ENCODE results near the gene PATJ.
"Not testable (repeated sequence)": the region's sequence is repeated elsewhere in the genome, so short reads cannot be mapped to it uniquely, and the experiment has no call there.

Gene PATJ

DNA sequence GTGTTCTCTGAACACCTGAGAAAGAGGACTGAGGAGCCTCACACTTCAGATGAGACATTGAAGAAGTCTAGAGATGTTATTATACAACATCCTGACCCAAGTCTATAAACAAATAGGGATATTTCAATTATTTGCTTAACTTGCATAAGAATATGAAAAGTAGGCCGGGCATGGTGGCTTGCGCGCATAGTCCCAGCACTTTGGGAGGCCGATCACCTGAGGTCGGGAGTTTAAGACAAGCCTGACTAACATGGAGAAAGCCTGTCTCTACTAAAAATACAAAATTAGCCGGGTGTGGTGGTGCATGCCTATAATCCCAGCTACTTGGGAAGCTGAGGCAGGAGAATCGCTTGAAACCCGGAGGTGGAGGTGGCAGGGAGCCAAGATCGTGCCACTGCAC, 478.2 kb downstream of the PATJ start:
- DNase-seq, result not testable (repeated sequence)

DNA sequence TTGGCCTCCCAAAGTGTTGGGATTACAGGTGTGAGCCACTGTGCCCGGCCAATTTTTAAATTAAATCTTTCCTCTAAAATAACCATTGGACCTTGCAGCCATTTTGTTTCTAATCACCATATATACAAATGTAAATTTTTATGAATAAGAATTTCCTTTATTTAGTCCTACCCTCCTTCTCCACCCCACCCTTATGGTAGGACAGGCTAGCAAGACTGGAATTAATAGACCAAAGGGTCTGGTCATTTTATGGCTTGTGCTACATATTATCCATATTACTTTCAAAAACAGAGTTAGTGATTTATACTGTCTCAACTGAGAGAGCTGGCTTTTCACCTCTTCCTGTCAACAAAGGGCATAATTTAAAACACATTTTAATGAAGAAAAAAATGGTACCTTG, 478.9 kb downstream of the PATJ start:
- DNase-seq, result no peak

DNA sequence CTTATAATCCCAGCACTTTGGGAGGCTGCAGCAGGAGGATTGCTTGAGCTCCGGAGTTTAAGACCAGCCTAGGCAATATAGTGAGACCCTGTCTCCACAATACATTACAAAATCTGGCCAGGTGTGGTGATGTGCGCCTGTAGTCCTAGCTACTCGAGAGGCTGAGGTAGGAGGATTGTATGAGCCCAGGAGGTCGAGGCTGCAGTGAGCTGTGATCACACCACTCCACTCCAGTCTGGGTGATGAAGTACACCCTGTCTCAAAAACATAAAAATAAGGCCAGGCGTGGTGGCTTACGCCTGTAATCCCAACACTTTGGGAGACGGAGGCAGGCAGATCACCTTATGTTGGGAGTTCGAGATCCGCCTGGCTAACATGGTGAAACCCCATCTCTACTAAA, 480.0 kb downstream of the PATJ start:
- no peak for DNase-seq

DNA sequence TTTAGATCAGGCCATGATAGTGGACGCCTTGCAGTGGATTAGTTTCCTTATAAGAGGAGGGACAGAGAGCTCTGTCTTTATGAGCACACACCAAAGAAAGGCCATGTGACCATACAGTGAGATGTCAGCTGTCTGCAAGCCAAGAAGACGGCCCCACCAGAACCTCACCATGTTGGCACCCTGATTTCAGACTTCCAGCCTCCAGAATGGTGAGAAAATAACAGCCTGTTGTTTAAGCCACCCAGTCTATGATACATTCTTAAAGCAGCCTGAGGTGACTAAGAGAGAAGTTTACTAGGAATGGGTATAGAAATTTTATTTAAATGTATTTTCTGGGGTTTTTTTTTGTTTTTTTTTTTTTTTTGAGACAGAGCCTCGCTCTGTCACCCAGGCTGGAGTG, 481.9 kb downstream of the PATJ start:
- no peak for DNase-seq

DNA sequence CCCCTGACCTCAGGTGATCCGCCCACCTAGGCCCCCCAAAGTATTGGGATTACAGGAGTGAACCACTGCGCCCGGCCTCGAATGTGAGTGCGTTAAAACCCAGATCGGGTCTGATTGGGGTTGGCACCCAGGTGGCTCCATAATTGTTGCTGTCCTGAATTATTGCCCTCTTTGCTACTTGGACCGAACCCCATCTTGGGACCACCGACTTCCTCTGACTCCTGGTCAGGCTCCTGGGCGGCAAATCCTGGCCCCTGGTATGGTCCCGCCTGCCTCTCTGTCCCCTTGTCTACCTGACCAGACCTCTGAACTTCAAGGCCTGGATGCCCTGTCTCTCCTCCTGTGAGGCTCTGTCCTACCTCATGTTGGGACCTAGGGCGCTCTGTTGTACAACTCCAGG, 485.2 kb downstream of the PATJ start:
- DNase-seq, result no peak
